GM21528 (cell line): ENCODE measurements around the gene ZNF175.

Experiments used
- ATAC-seq: cut with Tn5 transposase; IDR thresholded peaks from one replicate; pipeline ENCODE4 v1.9.1; 2021; ENCODE audit warnings: mild to moderate bottlenecking, moderate library complexity; ENCODE audit not compliant: unreplicated experiment, low FRiP score

ZNF175 gene

GRCh38 chr19:51587264-51588191 is 16.4 kb downstream of the ZNF175 start:
- no peak for ATAC-seq

GRCh38 chr19:51589511-51589910 is 18.4 kb downstream of the ZNF175 start:
- no peak for ATAC-seq

- ATAC-seq: no peak
These were observed 19.4 kb downstream of the ZNF175 start for GRCh38 chr19:51590441-51590840.

GRCh38 chr19:51592521-51592920 is 21.4 kb downstream of the ZNF175 start:
- ATAC-seq: no peak

GRCh38 chr19:51593138-51593890 is 22.2 kb downstream of the ZNF175 start:
- no peak for ATAC-seq

GRCh38 chr19:51593969-51594773 is 23.1 kb downstream of the ZNF175 start:
- ATAC-seq: peak; percentile 88

- peak; percentile 12 for ATAC-seq
These were observed 23.7 kb downstream of the ZNF175 start for GRCh38 chr19:51594774-51595109.

- ATAC-seq: no peak
These were observed 24.4 kb downstream of the ZNF175 start for GRCh38 chr19:51595190-51596175.

GRCh38 chr19:51598159-51598915 is 27.3 kb downstream of the ZNF175 start:
- ATAC-seq: no peak

GRCh38 chr19:51599084-51599483 is 28.0 kb downstream of the ZNF175 start:
- ATAC-seq: no peak

GRCh38 chr19:51600940-51601580 is 30.0 kb downstream of the ZNF175 start:
- ATAC-seq: no peak

- no peak for ATAC-seq
These were observed 31.2 kb downstream of the ZNF175 start for GRCh38 chr19:51602189-51602854.

- ATAC-seq: peak; percentile 90
These were observed 36.0 kb downstream of the ZNF175 start for GRCh38 chr19:51607077-51607476.

GRCh38 chr19:51607920-51608562 is 37.0 kb downstream of the ZNF175 start:
- ATAC-seq: no peak

- no peak for ATAC-seq
These were observed 39.5 kb downstream of the ZNF175 start for GRCh38 chr19:51610576-51610975.

- no peak for ATAC-seq
These were observed 43.7 kb downstream of the ZNF175 start for GRCh38 chr19:51614789-51615188.

- no peak for ATAC-seq
These were observed 44.9 kb downstream of the ZNF175 start for GRCh38 chr19:51615991-51616390.
